PC-9 (cell line): Measurements from ENCODE around the gene GRAMD2A.

Experiments
- EZH2 ChIP-seq: fragments of 200-600 bp; sonication (generic); IDR thresholded peaks from 2 replicates; pipeline ENCODE4 v1.8.0; 2017; ENCODE audit warnings: antibody characterized with exemption, low read depth
- TF ChIP-seq, protein P1 (sequence below): fragments of 200-600 bp; sonication (generic); conservative IDR thresholded peaks from 2 replicates; pipeline ENCODE4 v1.6.1; 2017; ENCODE audit warnings: mixed run types, antibody characterized with exemption, mild to moderate bottlenecking, moderate library complexity

DNA sequence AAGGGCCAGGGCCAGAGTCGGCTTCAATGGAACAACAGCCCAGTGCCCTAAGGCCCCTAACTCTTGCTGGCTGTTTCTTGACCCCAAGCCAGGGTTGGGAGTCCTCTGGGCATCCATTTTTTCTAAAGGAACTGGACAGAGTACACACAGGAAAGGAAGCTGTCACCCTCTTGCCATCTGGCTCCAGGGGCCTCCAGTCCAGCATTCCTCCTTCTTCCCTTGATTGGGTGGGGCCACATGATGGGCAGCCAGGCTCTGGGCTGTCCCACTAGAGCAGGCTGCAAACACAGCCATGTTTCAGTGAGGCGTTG lies 1.6 kb upstream of the GRAMD2A start:
- TF ChIP-seq, protein P1, sequence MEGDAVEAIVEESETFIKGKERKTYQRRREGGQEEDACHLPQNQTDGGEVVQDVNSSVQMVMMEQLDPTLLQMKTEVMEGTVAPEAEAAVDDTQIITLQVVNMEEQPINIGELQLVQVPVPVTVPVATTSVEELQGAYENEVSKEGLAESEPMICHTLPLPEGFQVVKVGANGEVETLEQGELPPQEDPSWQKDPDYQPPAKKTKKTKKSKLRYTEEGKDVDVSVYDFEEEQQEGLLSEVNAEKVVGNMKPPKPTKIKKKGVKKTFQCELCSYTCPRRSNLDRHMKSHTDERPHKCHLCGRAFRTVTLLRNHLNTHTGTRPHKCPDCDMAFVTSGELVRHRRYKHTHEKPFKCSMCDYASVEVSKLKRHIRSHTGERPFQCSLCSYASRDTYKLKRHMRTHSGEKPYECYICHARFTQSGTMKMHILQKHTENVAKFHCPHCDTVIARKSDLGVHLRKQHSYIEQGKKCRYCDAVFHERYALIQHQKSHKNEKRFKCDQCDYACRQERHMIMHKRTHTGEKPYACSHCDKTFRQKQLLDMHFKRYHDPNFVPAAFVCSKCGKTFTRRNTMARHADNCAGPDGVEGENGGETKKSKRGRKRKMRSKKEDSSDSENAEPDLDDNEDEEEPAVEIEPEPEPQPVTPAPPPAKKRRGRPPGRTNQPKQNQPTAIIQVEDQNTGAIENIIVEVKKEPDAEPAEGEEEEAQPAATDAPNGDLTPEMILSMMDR = no peak
- no peak for TF ChIP-seq EZH2
